ENCODE results near the gene PLCB2. TPM values are rescaled to one million over a fixed set of nuclear protein-coding genes. Genes with fewer than 3 reads are reported as not detected.

The PLCB2 gene
- total and polyA plus RNA-seq, 9 of the 15 experiments (the other 6 are each of a cell fraction or from before 2014, with no cell fraction given), result 0.37 to 12.3 (median 8.0) TPM

DNA sequence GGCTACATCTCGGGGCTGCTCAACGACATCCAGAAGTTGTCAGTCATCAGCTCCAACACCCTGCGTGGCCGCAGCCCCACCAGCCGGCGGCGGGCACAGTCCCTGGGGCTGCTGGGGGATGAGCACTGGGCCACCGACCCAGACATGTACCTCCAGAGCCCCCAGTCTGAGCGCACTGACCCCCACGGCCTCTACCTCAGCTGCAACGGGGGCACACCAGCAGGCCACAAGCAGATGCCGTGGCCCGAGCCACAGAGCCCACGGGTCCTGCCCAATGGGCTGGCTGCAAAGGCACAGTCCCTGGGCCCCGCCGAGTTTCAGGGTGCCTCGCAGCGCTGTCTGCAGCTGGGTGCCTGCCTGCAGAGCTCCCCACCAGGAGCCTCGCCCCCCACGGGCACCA is 41.9 kb downstream of the PLCB2 start (continued):
- TF ChIP-seq, protein P1, sequence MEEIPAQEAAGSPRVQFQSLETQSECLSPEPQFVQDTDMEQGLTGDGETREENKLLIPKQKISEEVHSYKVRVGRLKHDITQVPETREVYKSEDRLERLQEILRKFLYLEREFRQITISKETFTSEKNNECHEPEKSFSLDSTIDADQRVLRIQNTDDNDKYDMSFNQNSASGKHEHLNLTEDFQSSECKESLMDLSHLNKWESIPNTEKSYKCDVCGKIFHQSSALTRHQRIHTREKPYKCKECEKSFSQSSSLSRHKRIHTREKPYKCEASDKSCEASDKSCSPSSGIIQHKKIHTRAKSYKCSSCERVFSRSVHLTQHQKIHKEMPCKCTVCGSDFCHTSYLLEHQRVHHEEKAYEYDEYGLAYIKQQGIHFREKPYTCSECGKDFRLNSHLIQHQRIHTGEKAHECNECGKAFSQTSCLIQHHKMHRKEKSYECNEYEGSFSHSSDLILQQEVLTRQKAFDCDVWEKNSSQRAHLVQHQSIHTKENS (CRISPR knock-in tag; IDR thresholded peaks at IDR 0.05), result no peak

DNA sequence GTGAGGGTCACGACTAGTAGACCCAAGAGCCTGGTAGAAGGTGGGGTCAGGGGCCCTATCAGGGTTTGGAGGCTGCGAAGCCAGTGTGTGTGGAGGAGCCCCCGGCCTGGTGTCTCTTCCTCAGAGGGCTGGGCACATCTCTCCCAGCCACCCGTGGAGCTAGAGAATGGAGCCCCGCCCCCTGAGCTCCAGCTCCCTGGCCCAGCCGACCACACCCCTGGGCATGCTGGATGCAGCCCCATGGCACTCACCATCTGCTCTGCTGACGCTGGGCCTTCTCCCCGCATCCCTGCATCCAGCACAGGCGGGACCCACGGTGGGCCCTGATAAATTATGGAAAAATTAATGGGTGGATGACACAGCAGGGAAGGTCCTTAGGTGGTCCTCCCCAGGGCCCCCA is 42.4 kb downstream of the PLCB2 start:
- peaks cover 4% of the 10 kb centered on the region for H3K9me1 ChIP-seq (ENCODE audit: control insufficient read depth, insufficient read depth, low read length)
- H3K79me2 ChIP-seq (ENCODE audit: control insufficient read depth, insufficient read depth, low read length), result no peaks in the 10 kb centered on the region
- H3K27me3 ChIP-seq (ENCODE audit: control insufficient read depth in 2 of 2, insufficient read depth in 2 of 2, low read length in 2 of 2), result peaks cover 0 to 3% of the 10 kb centered on the region in 2 experiments; a peak in 1 of 5 replicates
- H3K9ac ChIP-seq (ENCODE audit: insufficient read depth in 1 of 2, low read depth in 2 of 2, low read length in 2 of 2), result no peak overlapping the region
- H4K20me1 ChIP-seq (replicated peaks; ENCODE audit: control insufficient read depth, insufficient read depth, low read length), result no peaks in the 10 kb centered on the region
- H3K36me3 ChIP-seq (ENCODE audit: control insufficient read depth, insufficient read depth, low read length), result no peaks in the 10 kb centered on the region
- ChIA-PET POLR2A (interaction anchor here (0.6 to 1.1 kb wide), 3 partner anchors 10 to 23 kb away, joined by 3 read pairs; no protein-coding TSS in a partner anchor), CTCF (ENCODE audit: low intra/inter-chr PET ratio) (interaction anchor here (1.9 kb wide), 1 partner anchor 10 kb away, joined by 5 read pairs; no protein-coding TSS in a partner anchor)
- no TSS peak for BruUV-seq (replicated peaks)
- DNase-seq (ENCODE audit: extremely low read depth in 1 of 4, low spot score in 3 of 4), result peak in 2 of 4 experiments; percentile 52 to 53
- intact Hi-C loops (cut with micrococcal nuclease) (no loop called here), in situ Hi-C loops (cut with MboI) (no loop called here)
- no peak overlapping the region for H2AFZ ChIP-seq (ENCODE audit: low read depth, low read length)
- TF ChIP-seq RBBP5 (IDR thresholded peaks at IDR 0.05; ENCODE audit: borderline replicate concordance, insufficient read depth, low read length, poor library complexity, severe bottlenecking) (peak; percentile 5), HEY1 (CRISPR knock-in tag; IDR thresholded peaks at IDR 0.05; ENCODE audit: borderline replicate concordance) (no peak)
- H3K9me3 ChIP-seq (replicated peaks; ENCODE audit: control insufficient read depth, insufficient read depth, low read depth, low read length), result no peaks in the 10 kb centered on the region
- no peak overlapping the region for H3K27ac ChIP-seq (ENCODE audit: extremely low read depth, low read depth, low read length)
- H3K4me3 ChIP-seq, result no peak overlapping the region
- ATAC-seq, result no peak
- peaks cover 11 to 28% of the 10 kb centered on the region in 2 experiments for H3K4me1 ChIP-seq (replicated peaks in 1 of 2; ENCODE audit: control insufficient read depth in 2 of 2, insufficient read depth in 2 of 2, low read length in 2 of 2)
- 42% methylated on average over 10 of the region's 10 CpGs for WGBS (ENCODE audit: insufficient coverage, low coverage, missing lambda C conversion rate)
- no peak for FAIRE-seq
- H3K4me2 ChIP-seq (ENCODE audit: insufficient read depth, low read length), result no peak overlapping the region
